ENCODE data around the gene PTPMT1. TPM values are rescaled to one million over a fixed set of nuclear protein-coding genes. Genes with fewer than 3 reads are reported as not detected.

The PTPMT1 gene
- total RNA-seq, 1 donor from 2014 or later, result 75.2 TPM

DNA sequence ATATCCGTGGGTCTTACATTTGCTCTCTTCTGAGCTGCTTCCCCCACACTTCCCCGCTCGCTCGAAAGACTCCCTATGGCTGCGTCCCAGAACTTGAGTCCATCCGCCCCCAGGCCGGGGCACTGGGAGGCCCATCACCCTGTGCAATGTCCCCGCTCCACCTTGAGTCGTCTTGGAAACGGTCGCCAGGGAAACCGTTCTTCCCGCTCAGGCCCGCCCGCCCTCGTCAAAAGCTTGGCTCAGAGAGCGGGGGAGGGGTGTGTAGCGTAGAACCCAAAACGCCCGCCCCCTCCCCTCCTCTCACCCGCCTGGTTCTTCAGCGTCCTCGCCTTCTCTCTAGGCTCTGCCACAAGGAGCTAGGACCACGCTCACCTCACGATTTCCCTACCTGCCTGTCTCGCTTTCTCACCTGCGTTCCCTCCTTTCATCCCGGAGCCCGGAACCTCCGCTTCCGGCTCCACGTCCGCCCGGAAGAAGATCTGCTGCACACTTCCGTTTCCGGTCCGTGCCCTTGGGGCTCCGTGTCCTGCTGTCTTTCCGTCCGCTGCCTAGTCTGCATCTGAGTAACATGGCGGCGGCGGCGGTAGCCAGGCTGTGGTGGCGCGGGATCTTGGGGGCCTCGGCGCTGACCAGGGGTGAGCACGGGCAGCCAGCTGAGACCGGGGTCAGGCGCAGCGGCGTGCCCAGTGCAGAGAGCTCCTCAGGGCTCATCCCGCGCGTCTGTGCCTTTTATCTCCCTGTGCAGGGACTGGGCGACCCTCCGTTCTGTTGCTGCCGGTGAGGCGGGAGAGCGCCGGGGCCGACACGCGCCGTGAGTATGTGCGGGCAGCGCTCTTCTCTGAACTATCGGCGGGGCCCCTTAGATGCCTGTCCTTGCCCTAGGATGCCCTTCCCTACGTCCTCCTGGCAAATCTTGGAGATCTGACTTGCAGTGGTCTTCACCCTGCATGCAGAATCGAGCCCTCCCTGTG, 13.4 kb downstream of the PTPMT1 start, which contains the start of the genes KBTBD4 and NDUFS3:
Gene KBTBD4 (minus strand): TSS at position 447 of the 971 bp plus-strand sequence. CDS start 19 bp downstream, at position 428.
Gene NDUFS3 (plus strand): TSS at position 551 of the 971 bp plus-strand sequence. CDS start 18 bp downstream, at position 569.
- peak; percentile 89 to 90 for DNase-seq (ENCODE audit: low read depth in 2 of 2)

- DNase-seq (ENCODE audit: low read depth in 2 of 2), result no peak
Measured at GRCh38 chr11:47583844-47584243, 18.4 kb downstream of the PTPMT1 start.

DNA sequence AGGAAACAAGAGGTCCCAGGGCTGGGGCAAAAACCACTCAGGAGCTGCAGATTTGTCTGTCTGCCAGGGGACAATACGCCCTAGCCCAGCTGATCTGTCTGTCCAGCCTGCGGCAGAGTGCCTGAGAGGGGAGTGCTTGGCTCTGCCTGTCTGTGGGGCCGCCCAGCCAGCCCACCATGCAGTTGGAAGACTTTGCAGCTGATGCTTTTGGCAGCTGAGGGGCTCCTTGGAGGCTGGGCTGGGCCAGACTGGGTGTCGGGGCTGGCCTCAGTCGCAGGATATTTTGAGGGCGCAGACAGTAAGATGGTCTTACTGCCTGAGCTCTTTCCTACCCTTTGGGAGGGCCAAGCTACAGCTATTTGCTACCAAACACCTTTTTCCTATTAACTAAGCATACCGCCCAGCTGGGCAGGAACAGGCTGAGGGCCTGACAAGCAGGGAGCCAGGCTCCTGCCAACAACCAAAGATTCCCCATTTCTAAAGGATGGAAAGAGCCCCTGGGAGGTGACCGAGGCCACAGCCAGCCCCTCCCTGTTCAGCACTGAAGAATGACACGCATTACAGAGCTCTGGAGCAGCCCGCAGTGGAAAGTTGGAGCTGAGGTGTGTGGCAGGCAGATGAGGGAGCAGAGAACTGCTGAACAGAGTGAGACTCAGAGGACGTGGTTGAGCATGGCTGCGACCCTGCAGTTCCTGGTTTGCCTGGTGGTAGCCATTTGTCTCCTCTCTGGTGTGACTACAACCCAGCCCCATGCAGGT, 20.9 kb downstream of the PTPMT1 start, which contains the start of gene FAM180B:
Gene FAM180B (plus strand): TSS at position 581 of the 758 bp plus-strand sequence. CDS start 91 bp downstream, at position 672.
- DNase-seq (ENCODE audit: low read depth in 2 of 2), result no peak

GRCh38 chr11:47587039-47587716, 21.8 kb downstream of the PTPMT1 start:
- no peak for DNase-seq (ENCODE audit: low read depth in 2 of 2)

GRCh38 chr11:47587723-47588326, 22.4 kb downstream of the PTPMT1 start:
- DNase-seq (ENCODE audit: low read depth in 2 of 2), result no peak

DNA sequence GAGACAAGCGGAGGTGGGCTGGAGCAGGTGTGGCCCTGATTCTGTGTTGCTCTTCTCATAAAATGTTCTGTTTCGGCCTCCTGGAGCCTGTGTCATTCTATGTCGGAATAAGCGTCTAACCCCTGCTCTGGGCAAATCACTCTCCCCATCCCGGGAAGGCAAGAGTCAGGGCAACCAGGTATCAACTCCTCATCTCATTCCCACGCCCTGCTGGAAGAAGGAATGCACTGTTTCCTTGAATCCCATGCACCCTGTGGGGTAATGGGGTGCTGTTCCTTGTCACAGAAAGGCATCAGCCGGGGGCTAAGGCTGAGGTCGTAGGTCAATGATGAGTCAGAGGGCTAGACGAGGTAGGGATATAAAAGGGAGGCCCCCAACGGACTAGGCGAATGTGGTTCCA, 23.7 kb downstream of the PTPMT1 start:
- no peak for DNase-seq (ENCODE audit: low read depth in 2 of 2)

GRCh38 chr11:47589584-47589976, 24.2 kb downstream of the PTPMT1 start:
- DNase-seq (ENCODE audit: low read depth in 2 of 2), result peak in 1 of 2 donors; percentile 37

- DNase-seq (ENCODE audit: low read depth in 2 of 2), result peak in 1 of 2 donors; percentile 21
Measured at GRCh38 chr11:47589977-47590861, 24.8 kb downstream of the PTPMT1 start.

- peak; percentile 60 to 71 for DNase-seq (ENCODE audit: low read depth in 2 of 2)
Measured at GRCh38 chr11:47591764-47592163, 26.4 kb downstream of the PTPMT1 start.

- DNase-seq (ENCODE audit: low read depth in 2 of 2), result no peak
Measured at GRCh38 chr11:47592251-47592650, 26.9 kb downstream of the PTPMT1 start.

DNA sequence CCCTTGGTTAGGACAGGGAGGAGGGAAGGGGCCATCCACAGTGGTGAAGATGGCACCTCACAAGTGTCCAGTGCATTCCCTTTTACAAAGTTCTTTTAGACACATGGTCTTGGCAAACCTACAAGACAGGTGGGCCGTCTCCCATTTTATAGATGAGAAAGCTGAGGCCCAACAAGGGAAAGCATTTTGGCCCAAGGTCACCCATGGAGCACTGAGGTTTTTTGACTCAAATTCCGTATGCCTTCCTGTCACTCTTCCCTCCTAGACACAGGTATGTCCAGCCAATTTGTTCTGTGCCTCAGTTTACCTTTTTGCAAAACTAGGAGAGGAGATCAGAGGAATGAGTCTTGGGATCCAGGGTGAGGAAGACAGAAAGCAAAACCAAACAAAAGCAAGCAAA, 27.6 kb downstream of the PTPMT1 start:
- DNase-seq (ENCODE audit: low read depth in 2 of 2), result no peak

- DNase-seq (ENCODE audit: low read depth in 2 of 2), result no peak
Measured at GRCh38 chr11:47593492-47593933, 28.1 kb downstream of the PTPMT1 start.

DNA sequence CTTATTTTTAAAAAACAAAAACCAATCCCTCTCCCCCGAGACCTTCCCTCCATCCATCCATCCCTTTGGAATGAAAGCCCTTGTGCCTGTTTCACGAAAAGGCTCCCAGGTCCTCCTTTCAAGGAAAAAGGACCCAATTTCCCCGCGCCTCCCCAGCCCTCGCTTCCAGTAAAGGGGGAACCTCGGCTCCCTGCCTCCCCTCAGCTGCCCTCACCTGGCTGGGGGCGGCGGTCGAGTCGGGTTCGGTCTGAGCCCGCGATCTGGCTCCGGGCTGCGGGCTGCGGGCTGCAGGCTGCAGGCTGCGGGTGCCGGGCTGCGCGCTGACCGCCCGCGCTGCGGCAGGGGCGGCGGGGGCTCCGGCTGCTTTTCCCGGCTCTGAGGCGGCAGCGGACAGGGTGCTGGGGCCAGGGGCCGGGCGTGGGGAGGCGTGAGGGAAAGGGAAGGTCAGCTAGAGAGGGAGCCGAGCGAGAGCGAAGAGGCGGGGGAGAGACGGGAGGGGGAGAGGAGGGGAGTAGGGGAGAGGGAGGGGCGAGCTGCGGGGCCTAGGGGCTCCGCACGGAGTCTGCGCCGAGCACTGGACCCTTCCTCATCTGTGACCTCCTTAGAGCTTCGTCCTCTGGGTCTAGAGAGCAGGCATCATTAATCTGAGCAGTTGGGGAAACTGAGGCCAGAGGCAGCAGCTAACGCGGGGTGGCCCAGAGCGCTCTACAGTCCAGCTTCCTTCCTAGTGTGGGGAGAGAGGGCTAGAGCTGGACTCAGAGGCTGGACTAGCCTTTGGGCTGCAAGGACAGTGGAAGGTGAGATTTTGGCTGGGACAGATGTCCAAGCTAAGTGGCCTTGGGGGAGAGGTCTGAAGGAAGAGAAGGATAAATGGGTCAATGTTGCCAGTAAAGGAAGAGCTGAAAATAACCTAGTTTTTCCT, 28.8 kb downstream of the PTPMT1 start, which contains the start of gene C1QTNF4:
Gene C1QTNF4 (minus strand): TSS at position 478 of the 922 bp plus-strand sequence. CDS start 3,601 bp downstream, outside the sequence.
- no peak for DNase-seq (ENCODE audit: low read depth in 2 of 2)

DNA sequence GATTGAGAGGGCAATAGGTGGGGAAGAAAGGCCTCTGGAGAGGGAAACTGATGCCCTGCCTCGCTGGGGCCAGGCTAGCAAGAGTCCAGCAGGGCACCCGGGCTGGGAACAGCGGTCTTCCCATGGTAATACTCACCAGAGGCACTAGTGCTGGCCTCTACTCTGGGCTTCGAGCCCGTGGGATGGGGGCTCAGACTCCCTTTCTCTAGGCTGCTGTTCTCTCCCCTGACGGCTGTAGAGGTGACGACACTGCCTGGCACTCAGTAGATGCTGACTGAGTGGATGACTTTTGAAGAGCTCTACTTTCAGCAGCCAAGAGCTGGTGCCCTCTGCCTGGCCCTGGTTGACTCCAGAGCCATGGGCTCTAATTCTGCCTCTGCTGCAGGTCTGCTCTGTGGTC, 29.6 kb downstream of the PTPMT1 start:
- no peak for DNase-seq (ENCODE audit: low read depth in 2 of 2)

GRCh38 chr11:47595967-47596366, 30.6 kb downstream of the PTPMT1 start:
- no peak for DNase-seq (ENCODE audit: low read depth in 2 of 2)

DNA sequence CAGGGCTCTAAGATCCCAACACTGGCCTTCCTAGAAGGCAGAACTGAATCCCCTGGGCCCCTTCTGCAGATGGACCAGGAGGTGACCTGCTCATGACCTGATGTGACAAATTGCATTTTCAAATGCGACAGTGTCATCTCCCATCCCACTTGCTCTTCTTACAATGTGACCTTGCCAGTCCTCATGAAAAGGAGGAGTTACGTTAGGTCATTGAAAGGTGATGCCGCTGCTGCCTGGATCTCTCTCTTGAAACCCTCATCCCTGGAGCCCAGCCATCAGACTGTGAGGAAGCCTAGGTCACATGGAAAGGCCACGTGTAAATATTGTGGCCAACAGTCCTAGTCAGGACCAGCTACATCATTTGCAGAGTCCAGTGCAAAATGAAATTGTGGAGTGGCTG, 34.5 kb downstream of the PTPMT1 start:
- DNase-seq (ENCODE audit: low read depth in 2 of 2), result no peak

DNA sequence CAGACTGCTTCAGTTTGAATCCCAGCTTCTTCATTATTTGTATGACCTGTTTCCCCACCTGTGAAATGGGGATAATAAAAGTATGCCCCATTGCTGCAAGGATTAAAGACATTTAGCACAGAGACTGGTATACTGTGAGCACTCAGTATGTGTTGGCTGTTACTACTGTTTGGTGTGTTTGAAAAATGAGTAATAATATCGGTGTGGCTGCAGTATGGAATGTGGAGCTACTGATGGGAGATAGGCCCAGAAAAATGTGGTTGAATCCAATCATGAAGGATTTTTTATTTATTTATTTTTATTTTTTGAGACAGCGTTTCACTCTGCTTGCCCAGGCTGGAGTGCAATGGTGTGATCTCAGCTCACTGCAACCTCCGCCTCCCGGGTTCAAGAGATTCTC, 37.9 kb downstream of the PTPMT1 start:
- no peak for DNase-seq (ENCODE audit: low read depth in 2 of 2)

DNA sequence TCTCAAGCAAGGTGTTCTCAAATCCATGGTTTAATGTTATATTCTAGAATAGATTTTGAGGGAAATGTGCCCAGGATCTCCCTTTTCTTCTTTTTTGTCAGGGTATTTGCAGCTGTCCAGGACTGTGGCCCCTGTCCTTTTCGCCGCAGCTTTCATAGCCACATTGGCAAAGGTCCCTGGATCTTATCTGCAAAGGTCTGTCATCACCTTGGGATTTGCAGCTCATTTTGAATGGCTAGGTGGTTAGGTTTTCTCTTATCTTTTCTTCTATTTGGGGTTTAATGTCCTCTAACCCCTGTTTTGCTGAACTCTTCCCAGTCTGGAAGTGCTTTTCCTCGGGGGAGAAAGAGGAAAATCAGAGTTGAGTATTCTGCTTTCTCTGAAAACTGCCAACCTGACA, 40.5 kb downstream of the PTPMT1 start:
- no peak for DNase-seq (ENCODE audit: low read depth in 2 of 2)

DNA sequence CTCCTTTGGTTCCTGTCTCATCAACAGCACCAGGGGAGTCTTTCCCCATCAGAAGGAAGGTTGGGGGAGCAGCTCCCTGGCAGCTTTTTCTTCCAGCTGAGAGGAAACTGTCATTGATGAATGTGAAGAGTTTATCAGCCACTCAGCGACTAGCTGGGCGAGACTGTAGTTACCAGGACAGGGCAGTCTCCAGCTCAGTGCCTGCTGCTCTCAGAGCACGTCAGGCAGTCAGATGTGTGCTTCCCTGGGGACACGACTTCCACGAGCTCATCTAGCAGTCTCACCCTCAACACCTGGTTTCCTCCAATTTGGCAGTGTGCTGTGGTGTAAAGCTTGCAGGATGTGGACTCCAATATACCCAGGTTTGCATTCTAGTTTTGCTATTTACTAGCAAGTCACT, 41.3 kb downstream of the PTPMT1 start:
- DNase-seq (ENCODE audit: low read depth in 2 of 2), result no peak
